ENCODE measurements around the gene PTPRJ. TPM values are rescaled to one million over a fixed set of nuclear protein-coding genes. Genes with fewer than 3 reads are reported as not detected.

Gene PTPRJ
- total and polyA plus RNA-seq, 9 of the 15 experiments (the other 6 are each of a cell fraction or from before 2014, with no cell fraction given) = 0.56 to 10.7 (median 4.8) TPM

- TF ChIP-seq E4F1 (CRISPR knock-in tag; IDR thresholded peaks at IDR 0.05; ENCODE audit: borderline replicate concordance) = no peak
- no peak for TF ChIP-seq CXXC5 (CRISPR knock-in tag; IDR thresholded peaks at IDR 0.05)
- no peak for TF ChIP-seq ZBTB2 (IDR thresholded peaks at IDR 0.05)
- TF ChIP-seq KLF13 (tag; IDR thresholded peaks at IDR 0.05; ENCODE audit: borderline replicate concordance, low read depth) = no peak
- TF ChIP-seq HDAC2 (IDR thresholded peaks at IDR 0.05) = no peak
- TF ChIP-seq ZNF347 (CRISPR knock-in tag; IDR thresholded peaks at IDR 0.05; ENCODE audit: low read depth) = no peak
- no peak for TF ChIP-seq POLR2AphosphoS2 (IDR thresholded peaks at IDR 0.05; ENCODE audit: low read length)
- TF ChIP-seq, protein P1, sequence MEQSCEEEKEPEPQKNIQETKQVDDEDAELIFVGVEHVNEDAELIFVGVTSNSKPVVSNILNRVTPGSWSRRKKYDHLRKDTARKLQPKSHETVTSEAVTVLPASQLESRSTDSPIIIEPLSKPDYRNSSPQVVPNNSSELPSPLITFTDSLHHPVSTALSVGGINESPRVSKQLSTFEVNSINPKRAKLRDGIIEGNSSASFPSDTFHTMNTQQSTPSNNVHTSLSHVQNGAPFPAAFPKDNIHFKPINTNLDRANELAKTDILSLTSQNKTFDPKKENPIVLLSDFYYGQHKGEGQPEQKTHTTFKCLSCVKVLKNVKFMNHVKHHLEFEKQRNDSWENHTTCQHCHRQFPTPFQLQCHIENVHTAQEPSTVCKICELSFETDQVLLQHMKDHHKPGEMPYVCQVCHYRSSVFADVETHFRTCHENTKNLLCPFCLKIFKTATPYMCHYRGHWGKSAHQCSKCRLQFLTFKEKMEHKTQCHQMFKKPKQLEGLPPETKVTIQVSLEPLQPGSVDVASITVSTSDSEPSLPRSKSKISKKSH (CRISPR knock-in tag; IDR thresholded peaks at IDR 0.05) = no peak
- peak; percentile 77 for TF ChIP-seq MEIS2 (IDR thresholded peaks at IDR 0.05; ENCODE audit: partially characterized antibody)
- no peak for TF ChIP-seq GABPB2 (CRISPR knock-in tag; conservative IDR thresholded peaks at IDR 0.05)
Observed at GRCh38 chr11:48093795-48094642, 113.7 kb downstream of the PTPRJ start (continued).

Measured in K562 (cell line).